ENCODE results near the gene MERTK.

The MERTK gene

DNA sequence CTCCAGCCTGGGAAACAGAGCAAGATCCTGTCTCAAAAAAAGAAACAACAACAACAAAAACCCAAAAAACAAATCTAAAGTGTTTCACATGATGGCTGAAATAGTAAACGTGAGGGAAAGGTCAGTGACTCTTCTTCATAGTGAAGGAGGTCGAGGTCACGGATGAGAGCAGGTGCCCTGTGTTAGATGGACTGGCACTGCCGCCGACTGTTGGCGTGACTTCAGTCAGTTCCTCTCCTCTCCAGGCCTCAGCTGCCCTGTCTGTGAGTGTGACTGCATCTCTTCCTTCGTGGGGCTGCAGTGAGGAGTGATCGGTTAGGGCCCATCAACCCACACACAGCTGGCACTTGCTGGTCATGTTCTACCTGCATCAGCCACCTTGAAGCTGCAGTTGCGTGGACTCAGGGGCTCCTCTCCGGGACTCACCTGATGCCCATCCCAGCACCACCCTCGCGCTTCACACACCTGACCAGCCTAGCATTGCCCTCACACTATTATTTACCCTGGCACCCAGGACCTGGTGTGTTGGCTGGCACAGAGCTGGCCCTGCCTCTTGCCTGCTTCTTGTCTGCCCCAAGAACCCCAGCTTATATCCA is 126.6 kb downstream of the MERTK start:
- TF ChIP-seq GATA3 (IDR thresholded peaks at IDR 0.05; ENCODE audit: low read depth, low read length) (no peak), GATA2 (IDR thresholded peaks at IDR 0.05; ENCODE audit: low read depth, low read length) (no peak)

GRCh38 chr2:112026509-112026908 is 128.1 kb downstream of the MERTK start:
- TF ChIP-seq GATA2 (IDR thresholded peaks at IDR 0.05; ENCODE audit: low read depth, low read length) (peak; percentile 92), GATA3 (IDR thresholded peaks at IDR 0.05; ENCODE audit: low read depth, low read length) (peak; percentile 84)

DNA sequence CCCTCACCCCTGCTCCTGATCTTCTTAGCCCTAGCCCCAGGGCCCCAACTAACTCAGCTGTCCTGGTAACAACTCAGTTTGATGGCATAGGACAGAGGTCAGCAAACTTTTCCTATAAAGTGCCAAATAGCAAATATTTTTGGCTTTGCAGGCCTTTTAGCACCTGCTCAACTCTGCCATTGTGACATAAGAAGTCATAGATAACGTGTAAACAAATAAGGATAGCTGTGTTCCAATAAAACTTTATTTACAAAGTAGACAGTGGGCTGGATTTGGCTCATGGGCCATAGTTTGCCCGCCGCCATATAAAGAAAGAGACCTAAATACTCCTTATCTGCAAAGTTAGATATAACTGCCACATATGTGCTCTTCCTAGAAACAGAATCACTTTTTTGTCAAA is 129.4 kb downstream of the MERTK start:
- TF ChIP-seq GATA3 (IDR thresholded peaks at IDR 0.05; ENCODE audit: low read depth, low read length) (no peak), GATA2 (IDR thresholded peaks at IDR 0.05; ENCODE audit: low read depth, low read length) (no peak)

GRCh38 chr2:112029164-112029563 is 130.8 kb downstream of the MERTK start:
- no peak for TF ChIP-seq GATA2 (IDR thresholded peaks at IDR 0.05; ENCODE audit: low read depth, low read length)
- TF ChIP-seq GATA3 (IDR thresholded peaks at IDR 0.05; ENCODE audit: low read depth, low read length), result no peak

DNA sequence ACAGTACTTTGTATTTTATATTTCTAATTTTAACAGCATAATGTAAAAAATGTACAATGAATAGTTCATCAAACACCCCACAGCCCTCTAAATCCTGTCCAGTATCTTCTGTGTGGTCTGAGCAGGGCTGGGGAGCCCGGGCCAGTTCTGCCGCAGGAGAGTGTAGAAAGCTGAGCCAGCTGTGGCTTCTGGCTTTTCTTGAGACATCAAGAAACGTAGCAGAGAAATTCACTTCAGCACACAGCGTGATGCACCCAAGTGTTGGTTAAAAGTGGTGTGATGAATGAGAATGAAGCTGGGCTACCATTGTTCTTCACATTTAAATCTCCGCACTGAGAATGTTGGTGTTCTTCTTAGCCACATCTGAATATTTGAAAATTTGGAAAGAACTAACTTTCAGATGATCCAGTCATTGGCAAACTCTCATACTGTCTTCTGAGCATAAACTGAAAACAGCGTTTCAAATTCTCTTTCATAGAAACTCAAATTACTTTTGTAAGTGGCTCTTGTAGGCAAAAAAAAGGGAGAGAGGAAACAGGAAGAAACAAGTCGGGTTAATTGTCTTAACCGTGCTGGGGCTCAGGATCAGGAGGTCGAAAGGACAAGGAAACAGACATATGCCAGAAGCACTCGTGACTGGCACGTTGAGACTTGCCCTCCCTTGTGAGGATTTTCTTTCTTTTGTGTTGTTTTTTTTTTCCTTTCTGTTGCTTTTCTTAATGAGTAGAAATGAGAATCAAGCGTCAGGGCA is 133.2 kb downstream of the MERTK start:
- TF ChIP-seq GATA2 (IDR thresholded peaks at IDR 0.05; ENCODE audit: low read depth, low read length) (no peak), GATA3 (IDR thresholded peaks at IDR 0.05; ENCODE audit: low read depth, low read length) (no peak)

- no peak for TF ChIP-seq GATA2 (IDR thresholded peaks at IDR 0.05; ENCODE audit: low read depth, low read length)
- no peak for TF ChIP-seq GATA3 (IDR thresholded peaks at IDR 0.05; ENCODE audit: low read depth, low read length)
Observed at GRCh38 chr2:112032224-112032586, 133.8 kb downstream of the MERTK start.

DNA sequence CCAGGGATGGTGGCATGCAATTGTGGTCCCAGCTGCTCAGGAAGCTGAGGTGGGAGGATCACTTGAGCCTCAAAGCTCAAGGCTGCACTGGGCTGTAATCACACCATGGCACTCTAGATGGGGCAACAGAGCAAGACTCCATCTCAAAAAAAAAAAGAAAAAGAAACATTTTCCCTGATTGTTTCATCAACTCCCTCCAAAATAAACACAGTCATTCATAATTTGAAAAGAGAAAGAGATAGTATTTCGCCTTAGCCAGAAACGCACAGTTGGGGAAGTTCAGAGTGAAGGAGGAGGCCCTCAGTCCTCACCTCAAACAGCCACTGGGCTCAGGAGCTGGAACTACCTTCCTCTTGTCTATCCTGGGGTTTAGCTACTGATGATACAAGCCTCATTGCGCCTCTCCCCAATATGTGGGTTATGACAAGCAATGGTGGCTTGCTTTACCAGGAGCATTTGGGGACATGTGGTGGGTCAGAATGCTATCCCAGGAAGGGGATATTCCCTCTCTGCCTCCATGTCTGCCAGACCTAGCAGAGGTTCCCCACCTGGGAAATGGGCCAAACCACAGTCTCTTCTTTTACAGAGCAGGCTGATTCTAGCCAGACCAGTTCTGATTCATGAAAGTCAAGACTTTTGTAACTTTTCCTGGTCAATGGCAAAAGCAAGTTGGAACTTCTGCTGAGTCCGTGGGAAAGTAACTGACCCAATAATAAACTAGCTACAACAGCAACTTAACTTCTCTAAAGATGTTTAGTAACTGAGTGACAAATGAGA is 134.5 kb downstream of the MERTK start:
- no peak for TF ChIP-seq GATA2 (IDR thresholded peaks at IDR 0.05; ENCODE audit: low read depth, low read length)
- TF ChIP-seq GATA3 (IDR thresholded peaks at IDR 0.05; ENCODE audit: low read depth, low read length), result no peak

DNA sequence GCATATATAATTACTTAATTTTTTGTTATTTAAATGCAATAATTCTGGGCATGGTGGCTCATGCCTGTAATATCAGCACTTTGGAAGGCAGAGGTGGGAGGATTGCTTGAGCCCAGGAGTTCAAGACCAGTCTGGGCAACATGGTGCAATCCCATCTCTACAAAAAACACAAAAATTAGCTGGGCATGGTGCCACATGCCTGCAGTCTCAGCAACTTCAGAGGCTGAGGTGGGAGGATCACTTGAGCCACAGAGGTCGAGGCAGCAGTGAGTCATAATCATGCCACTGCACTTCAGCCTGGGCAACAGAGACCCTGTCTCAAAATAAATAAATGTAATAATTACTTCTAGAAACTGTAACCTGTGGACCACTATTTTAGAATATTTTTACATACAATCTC is 135.2 kb downstream of the MERTK start:
- TF ChIP-seq GATA3 (IDR thresholded peaks at IDR 0.05; ENCODE audit: low read depth, low read length) (no peak), GATA2 (IDR thresholded peaks at IDR 0.05; ENCODE audit: low read depth, low read length) (no peak)

- no peak for TF ChIP-seq GATA3 (IDR thresholded peaks at IDR 0.05; ENCODE audit: low read depth, low read length)
- TF ChIP-seq GATA2 (IDR thresholded peaks at IDR 0.05; ENCODE audit: low read depth, low read length), result no peak
Observed at GRCh38 chr2:112034924-112035323, 136.5 kb downstream of the MERTK start.

- TF ChIP-seq GATA3 (IDR thresholded peaks at IDR 0.05; ENCODE audit: low read depth, low read length) (no peak), GATA2 (IDR thresholded peaks at IDR 0.05; ENCODE audit: low read depth, low read length) (no peak)
Observed at GRCh38 chr2:112035786-112036185, 137.4 kb downstream of the MERTK start.

GRCh38 chr2:112045446-112046014 is 147.1 kb downstream of the MERTK start:
- no peak for TF ChIP-seq GATA2 (IDR thresholded peaks at IDR 0.05; ENCODE audit: low read depth, low read length)
- TF ChIP-seq GATA3 (IDR thresholded peaks at IDR 0.05; ENCODE audit: low read depth, low read length), result no peak

DNA sequence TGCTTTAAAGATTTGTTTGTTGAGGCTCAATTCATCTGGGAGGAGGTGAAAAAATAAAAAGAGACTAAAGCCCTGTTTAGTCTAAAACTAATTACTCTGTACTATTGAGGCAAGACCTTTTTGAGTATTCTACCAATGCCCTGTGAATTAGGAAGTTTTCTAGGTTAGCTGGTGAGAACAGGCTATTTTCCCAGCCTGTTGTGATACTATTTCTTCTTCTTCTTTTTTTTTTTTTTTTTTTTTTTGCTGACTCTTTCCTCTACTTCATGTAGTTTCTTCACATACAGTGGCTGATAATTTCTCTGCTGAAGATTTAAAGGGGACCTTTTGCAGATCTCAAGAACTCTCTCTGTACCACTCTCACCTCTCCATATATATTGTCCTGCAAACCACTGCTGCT is 147.8 kb downstream of the MERTK start:
- TF ChIP-seq GATA2 (IDR thresholded peaks at IDR 0.05; ENCODE audit: low read depth, low read length) (no peak), GATA3 (IDR thresholded peaks at IDR 0.05; ENCODE audit: low read depth, low read length) (no peak)

DNA sequence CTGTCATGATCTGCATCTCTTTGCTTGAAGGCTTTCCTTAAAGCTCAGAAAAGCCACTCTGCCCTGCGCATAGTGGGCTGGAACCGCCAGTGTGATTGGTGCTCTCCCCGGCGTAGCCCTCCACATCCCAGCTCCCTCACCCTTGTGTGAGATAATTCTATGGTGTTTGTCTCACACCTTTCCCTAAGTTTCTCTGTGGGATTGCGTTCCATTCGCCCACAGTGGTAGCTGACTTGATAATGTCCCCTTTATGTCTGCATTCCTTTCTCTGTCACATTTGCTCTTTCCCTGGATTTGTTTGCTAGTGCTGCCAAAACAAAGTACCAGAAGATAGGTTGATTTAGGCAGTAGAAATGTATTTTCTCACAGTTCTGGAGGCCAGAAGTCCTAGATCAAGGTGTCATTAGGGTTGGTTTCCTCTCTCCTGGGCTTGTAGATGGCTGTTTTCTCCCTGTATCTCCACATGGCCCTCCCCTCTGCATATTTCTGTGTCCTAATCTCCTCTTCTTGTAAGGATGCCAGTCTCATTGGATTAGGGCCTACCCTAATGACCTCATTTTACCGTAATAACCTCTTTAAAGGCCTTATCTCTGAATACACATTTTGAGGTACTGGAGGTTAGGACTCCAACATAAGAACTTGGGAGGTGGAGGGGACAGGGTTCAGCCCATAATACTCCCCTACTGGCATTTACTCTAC is 149.3 kb downstream of the MERTK start:
- TF ChIP-seq GATA3 (IDR thresholded peaks at IDR 0.05; ENCODE audit: low read depth, low read length), result no peak
- no peak for TF ChIP-seq GATA2 (IDR thresholded peaks at IDR 0.05; ENCODE audit: low read depth, low read length)

DNA sequence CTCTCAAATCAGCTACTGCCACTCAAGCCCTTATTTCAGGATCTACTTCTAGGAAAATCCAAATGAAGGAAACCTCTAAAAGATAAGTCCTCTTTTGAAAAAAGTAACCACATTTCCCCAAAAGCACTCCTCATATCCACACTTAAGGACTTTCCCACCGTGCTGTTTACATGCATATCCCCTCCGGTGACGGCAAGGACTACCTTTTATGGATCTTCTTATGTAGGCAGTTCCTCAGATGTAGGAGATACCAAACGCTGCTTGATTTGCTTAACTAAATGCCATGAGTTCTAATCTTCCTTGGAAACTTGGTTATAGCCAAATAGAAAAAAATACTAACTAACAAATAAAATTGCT is 149.8 kb downstream of the MERTK start:
- no peak for TF ChIP-seq GATA2 (IDR thresholded peaks at IDR 0.05; ENCODE audit: low read depth, low read length)
- no peak for TF ChIP-seq GATA3 (IDR thresholded peaks at IDR 0.05; ENCODE audit: low read depth, low read length)

All from SH-SY5Y (cell line).